Skeletal muscle tissue (tissue), 4 donors: ENCODE measurements around the gene IPO13. TPM values are rescaled to one million over a fixed set of nuclear protein-coding genes. Genes with fewer than 3 reads are reported as not detected.

ENCODE experiments used
- H3K27ac ChIP-seq: one replicate; pipeline ENCODE4 v1.7.0; 2013; ENCODE audit warnings: mild to moderate bottlenecking, low read depth, low read length, inconsistent platforms
- H3K27me3 ChIP-seq, 3 donors: one replicate each; pipeline ENCODE4 v1.7.0; 2013; ENCODE audit warnings: low read length in 3 of 3; ENCODE audit not compliant: control insufficient read depth in 3 of 3, insufficient read depth in 3 of 3
- H3K36me3 ChIP-seq, 3 donors: one replicate each; pipeline ENCODE4 v1.7.0; 2013; ENCODE audit warnings: low read length in 3 of 3; ENCODE audit not compliant: control insufficient read depth in 3 of 3, insufficient read depth in 3 of 3
- H3K4me1 ChIP-seq, 3 donors: one replicate each; pipeline ENCODE4 v1.7.0; 2013; ENCODE audit warnings: low read length in 3 of 3, mild to moderate bottlenecking in 3 of 3; ENCODE audit not compliant: control insufficient read depth in 3 of 3, insufficient read depth in 3 of 3
- H3K4me3 ChIP-seq, 3 donors: one replicate each; pipeline ENCODE4 v1.7.0; 2013; ENCODE audit warnings: low read length in 3 of 3
- H3K9ac ChIP-seq, 3 donors: one replicate each; pipeline ENCODE4 v1.7.0; 2013; ENCODE audit warnings: low read length in 3 of 3, mild to moderate bottlenecking in 3 of 3, moderate library complexity in 2 of 3, low read depth in 1 of 3
- H3K9me3 ChIP-seq, 3 donors: one replicate each; pipeline ENCODE4 v1.7.0; 2013; ENCODE audit warnings: low read length in 3 of 3; ENCODE audit not compliant: control insufficient read depth in 3 of 3
- total RNA-seq: library from RNA; depleted of rRNA; stranded (reverse); fragments of >200 nt; gene quantifications from one replicate; pipeline ENCODE4 v1.2.3, GENCODE V29; 2014
- donor health status: Osteomylitis.

The IPO13 gene
- total RNA-seq, 1 donor from 2014 or later, result 11.0 TPM

DNA sequence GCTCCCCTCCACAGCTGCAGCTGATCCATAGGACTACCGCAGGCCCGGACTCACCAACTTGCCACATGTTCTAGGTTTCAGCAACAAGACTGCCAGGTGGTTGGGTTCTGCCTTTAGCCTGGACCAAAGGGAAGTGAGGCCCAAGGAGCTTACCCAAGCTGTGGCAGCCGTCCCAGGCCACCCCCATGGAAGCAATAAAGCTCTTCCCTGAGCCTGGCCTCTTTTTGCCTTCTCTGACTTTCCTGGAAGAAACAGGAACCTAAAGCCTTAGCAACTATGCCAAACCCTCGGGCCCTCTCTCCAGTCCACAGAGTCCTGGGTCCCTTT lies 15.8 kb upstream of the IPO13 start:
- H3K4me3 ChIP-seq, result no peak overlapping the region
- H3K9ac ChIP-seq, result no peak overlapping the region
- no peak overlapping the region for H3K27ac ChIP-seq
- H3K27me3 ChIP-seq, result peaks cover 0 to 8% (median 7%) of the 10 kb centered on the region in 3 donors
- H3K4me1 ChIP-seq, result peaks cover 16 to 30% (median 30%) of the 10 kb centered on the region in 3 donors
- no peaks in the 10 kb centered on the region for H3K9me3 ChIP-seq
- peaks cover 3 to 15% (median 5%) of the 10 kb centered on the region in 3 donors for H3K36me3 ChIP-seq

DNA sequence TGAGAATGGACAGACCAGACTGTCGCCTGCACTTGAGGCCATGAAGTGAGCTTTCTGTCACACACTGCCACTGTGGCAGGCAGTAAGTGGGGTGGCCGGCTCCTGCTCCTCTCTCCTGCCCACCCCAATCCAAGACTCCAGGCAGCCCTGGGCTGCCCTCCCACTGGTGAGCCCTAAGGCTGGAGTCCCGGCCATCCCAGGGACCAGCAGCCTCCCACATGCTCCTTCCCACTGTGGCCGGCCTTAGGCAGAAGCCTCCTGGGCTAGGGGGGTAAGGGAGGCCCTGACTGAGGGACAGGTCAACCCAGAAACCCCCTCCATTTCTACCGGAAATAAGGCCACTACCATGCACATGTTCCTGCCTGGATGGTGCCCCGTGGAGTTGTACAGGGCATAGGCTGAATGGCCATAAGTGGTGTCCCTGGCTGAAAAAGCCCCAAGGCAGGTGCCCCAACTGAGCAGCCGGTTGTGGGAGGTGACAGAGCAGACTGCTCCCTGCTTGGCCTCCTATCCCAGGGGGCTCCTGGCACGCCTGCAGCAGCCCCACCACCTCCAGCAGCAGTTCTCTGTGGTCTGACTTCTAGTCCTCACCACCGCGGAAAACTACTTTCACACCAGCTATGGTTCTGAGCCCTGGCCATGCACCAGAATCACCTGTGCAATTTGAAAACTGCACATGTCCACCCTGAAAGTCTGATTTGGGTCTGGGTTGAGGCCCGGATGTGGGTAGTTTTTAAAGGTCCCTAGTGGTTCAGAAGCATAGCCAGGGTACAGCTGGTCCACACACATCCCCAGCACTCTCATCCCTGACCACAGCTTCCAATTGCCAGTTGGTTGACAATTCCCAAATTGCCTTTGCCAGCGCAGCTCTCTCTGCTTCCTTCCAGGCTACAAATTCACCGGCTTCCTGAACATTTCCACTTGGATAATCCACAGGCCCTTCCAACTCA lies 14.8 kb upstream of the IPO13 start:
- Histone ChIP-seq H3K4me3 (no peak overlapping the region), H3K36me3 (peaks cover 3 to 10% (median 5%) of the 10 kb centered on the region in 3 donors), H3K27ac (no peak overlapping the region), H3K4me1 (peaks cover 16 to 36% (median 33%) of the 10 kb centered on the region in 3 donors), H3K9ac (no peak overlapping the region), H3K9me3 (no peaks in the 10 kb centered on the region), H3K27me3 (peaks cover 0 to 9% (median 7%) of the 10 kb centered on the region in 3 donors)

DNA sequence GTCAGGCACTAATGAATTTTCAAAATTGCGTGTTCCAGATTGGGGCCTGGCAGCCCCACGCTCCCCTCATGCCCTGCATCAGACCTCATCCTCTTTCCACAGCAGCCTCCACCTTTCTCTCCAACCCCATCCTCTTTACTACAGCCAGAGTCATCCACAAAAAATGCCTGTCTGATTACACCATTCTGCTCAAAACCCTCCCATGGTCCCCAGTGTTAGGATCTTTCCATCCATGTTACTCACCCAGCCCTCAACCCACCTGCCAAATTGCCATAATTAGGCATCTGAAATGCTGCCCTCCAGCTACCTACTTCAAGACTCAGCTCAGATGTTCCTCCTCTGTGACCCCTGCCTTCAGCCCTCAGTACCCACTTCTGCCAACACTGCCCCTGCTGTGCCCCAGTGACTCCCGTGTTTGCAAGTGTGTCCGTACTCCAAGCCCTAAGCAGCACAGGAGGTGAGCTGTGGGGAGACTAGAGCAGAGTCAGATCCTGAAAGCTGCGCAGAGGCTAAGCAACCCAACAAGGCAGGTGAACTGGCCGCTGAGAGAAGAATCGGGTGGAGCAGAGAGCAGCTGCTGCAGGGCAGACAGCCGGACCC lies 13.9 kb upstream of the IPO13 start:
- Histone ChIP-seq H3K27ac (no peak overlapping the region), H3K9ac (peak overlapping the region in 2 of 3 donors; percentile 20 to 66), H3K27me3 (peaks cover 0 to 9% (median 7%) of the 10 kb centered on the region in 3 donors), H3K36me3 (peaks cover 3 to 10% (median 5%) of the 10 kb centered on the region in 3 donors), H3K9me3 (no peaks in the 10 kb centered on the region), H3K4me3 (peak overlapping the region; percentile 15 to 58 (median 30)), H3K4me1 (peaks cover 16 to 36% (median 33%) of the 10 kb centered on the region in 3 donors)

- peak within 1 kb of the TSS; percentile 30 to 66 (median 46) for H3K9ac ChIP-seq
- H3K27me3 ChIP-seq, result peaks cover 0 to 9% (median 7%) of the 10 kb centered on the region in 3 donors
- no peaks in the 10 kb centered on the region for H3K9me3 ChIP-seq
- peak within 1 kb of the TSS; percentile 15 to 65 (median 30) for H3K4me3 ChIP-seq
- H3K27ac ChIP-seq, result no peak within 1 kb of the TSS
- peaks cover 21 to 40% (median 37%) of the 10 kb centered on the region in 3 donors for H3K4me1 ChIP-seq
- H3K36me3 ChIP-seq, result peaks cover 3 to 10% (median 5%) of the 10 kb centered on the region in 3 donors
These were observed 13.2 kb upstream of the IPO13 start, which contains the start of gene ARTN for GRCh38 chr1:43933386-43934100. Gene ARTN, plus strand, starts transcription at chr1:43933801. Its CDS starts 1,856 bp downstream, at chr1:43935657.

DNA sequence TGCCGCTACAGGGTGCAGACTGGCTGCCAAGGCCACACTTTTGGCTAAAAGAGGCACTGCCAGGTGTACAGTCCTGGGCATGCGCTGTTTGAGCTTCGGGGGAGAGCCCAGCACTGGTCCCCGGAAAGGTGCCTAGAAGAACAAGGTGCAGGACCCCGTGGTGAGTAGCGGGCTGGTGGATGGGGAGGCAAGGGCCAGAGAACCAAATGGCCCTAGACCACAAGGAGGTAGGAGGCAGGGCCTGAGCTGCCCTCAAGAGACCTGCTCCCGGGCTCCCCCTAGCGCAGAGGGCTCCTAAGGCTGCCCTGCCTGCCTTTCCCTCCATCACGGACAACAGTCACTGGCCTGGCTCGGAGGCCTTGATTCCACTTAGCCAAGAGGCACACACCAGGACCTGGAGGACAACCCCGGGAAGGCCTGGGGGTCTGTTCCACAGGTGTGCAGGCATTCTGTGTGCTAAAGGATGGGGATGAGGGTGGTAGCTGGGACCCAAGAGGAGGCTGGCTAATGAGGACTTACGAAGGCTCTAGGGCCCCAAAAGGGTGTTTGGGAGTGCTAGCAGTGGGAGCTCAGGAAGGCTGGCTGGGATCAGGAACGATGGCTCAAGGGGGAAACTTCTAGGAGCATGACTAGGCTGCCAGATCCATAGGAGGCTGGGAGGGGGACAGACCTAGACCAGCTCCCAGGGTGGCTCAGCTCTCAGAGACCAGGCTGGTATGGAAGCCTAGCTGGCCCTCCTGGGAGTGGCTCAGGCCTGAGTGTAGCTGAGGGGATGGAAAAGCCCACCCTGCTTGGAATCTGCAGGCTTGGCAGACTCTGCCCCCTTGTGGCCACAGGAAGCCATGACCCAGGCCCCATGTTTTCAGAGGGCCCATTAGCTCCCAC lies 12.4 kb upstream of the IPO13 start:
- H3K4me3 ChIP-seq, result peak overlapping the region; percentile 15 to 65 (median 23)
- H3K9me3 ChIP-seq, result no peaks in the 10 kb centered on the region
- peaks cover 0 to 9% (median 7%) of the 10 kb centered on the region in 3 donors for H3K27me3 ChIP-seq
- no peak overlapping the region for H3K27ac ChIP-seq
- peaks cover 27 to 45% (median 43%) of the 10 kb centered on the region in 3 donors for H3K4me1 ChIP-seq
- peak overlapping the region in 2 of 3 donors; percentile 30 to 66 for H3K9ac ChIP-seq
- H3K36me3 ChIP-seq, result peaks cover 3 to 10% (median 5%) of the 10 kb centered on the region in 3 donors

DNA sequence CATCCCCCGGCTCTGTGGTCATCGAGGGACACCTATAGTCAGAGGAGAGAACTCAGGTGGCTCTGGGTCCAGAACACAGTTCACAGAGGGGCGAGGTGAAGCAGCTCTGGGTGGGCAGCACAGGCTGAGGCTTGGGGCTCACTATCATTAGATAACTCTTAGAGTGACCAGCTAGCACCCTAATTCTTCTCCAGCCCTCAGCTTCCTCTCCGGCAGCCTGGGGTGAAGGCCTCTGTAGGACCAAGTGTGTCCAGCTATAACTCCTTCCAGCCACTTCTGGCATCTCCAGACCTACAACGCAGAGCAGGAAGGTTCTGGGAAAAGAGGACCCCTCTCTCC lies 11.8 kb upstream of the IPO13 start:
- H3K27me3 ChIP-seq, result peaks cover 0 to 9% (median 7%) of the 10 kb centered on the region in 3 donors
- peaks cover 28 to 49% (median 45%) of the 10 kb centered on the region in 3 donors for H3K4me1 ChIP-seq
- peaks cover 2 to 8% (median 3%) of the 10 kb centered on the region in 3 donors for H3K36me3 ChIP-seq
- H3K4me3 ChIP-seq, result no peak overlapping the region
- no peak overlapping the region for H3K9ac ChIP-seq
- H3K9me3 ChIP-seq, result no peaks in the 10 kb centered on the region
- no peak overlapping the region for H3K27ac ChIP-seq

- H3K36me3 ChIP-seq, result peaks cover 0 to under 1% (median 0%) of the 10 kb centered on the region in 3 donors
- H3K27me3 ChIP-seq, result peaks cover 0 to 9% (median 7%) of the 10 kb centered on the region in 3 donors
- H3K9me3 ChIP-seq, result no peaks in the 10 kb centered on the region
- peak overlapping the region in 1 of 3 donors; percentile 45 for H3K9ac ChIP-seq
- no peak overlapping the region for H3K27ac ChIP-seq
- peaks cover 28 to 50% (median 45%) of the 10 kb centered on the region in 3 donors for H3K4me1 ChIP-seq
- H3K4me3 ChIP-seq, result peak overlapping the region in 2 of 3 donors; percentile 29 to 58
These were observed 10.9 kb upstream of the IPO13 start for GRCh38 chr1:43935711-43936427.

GRCh38 chr1:43936431-43937151 lies 10.2 kb upstream of the IPO13 start:
- H3K9ac ChIP-seq, result peak overlapping the region in 1 of 3 donors; percentile 76

More at GRCh38 chr1:43936431-43937151, 10.2 kb upstream of the IPO13 start:
- Histone ChIP-seq H3K27ac (no peak overlapping the region), H3K4me3 (peak overlapping the region in 2 of 3 donors; percentile 56 to 58), H3K27me3 (peaks cover 0 to 9% (median 7%) of the 10 kb centered on the region in 3 donors), H3K36me3 (no peaks in the 10 kb centered on the region), H3K4me1 (peaks cover 28 to 50% (median 45%) of the 10 kb centered on the region in 3 donors), H3K9me3 (no peaks in the 10 kb centered on the region)
